ENCODE results near the gene TMEM218. TPM values are rescaled to one million over a fixed set of nuclear protein-coding genes. Genes with fewer than 3 reads are reported as not detected.

Gene TMEM218
- total and polyA plus RNA-seq, 7 donors, result 12.0 to 34.6 (median 23.3) TPM

GRCh38 chr11:125080531-125080911 lies 30.9 kb downstream of the TMEM218 start:
- no peaks in the 10 kb centered on the region for H3K4me1 ChIP-seq
- intact Hi-C loops (cut with DNase I), result no loop called here
- WGBS, 2 donors, result 89 to 91% methylated on average over 12 of the region's 12 CpGs
- H3K27me3 ChIP-seq, result peaks cover 0 to 28% (median 0%) of the 10 kb centered on the region in 3 donors
- TF ChIP-seq EP300 (IDR thresholded peaks at IDR 0.05) (no peak), POLR2A (IDR thresholded peaks at IDR 0.05) (no peak), POLR2AphosphoS5 (IDR thresholded peaks at IDR 0.05) (no peak)
- TF ChIP-seq, protein P1, sequence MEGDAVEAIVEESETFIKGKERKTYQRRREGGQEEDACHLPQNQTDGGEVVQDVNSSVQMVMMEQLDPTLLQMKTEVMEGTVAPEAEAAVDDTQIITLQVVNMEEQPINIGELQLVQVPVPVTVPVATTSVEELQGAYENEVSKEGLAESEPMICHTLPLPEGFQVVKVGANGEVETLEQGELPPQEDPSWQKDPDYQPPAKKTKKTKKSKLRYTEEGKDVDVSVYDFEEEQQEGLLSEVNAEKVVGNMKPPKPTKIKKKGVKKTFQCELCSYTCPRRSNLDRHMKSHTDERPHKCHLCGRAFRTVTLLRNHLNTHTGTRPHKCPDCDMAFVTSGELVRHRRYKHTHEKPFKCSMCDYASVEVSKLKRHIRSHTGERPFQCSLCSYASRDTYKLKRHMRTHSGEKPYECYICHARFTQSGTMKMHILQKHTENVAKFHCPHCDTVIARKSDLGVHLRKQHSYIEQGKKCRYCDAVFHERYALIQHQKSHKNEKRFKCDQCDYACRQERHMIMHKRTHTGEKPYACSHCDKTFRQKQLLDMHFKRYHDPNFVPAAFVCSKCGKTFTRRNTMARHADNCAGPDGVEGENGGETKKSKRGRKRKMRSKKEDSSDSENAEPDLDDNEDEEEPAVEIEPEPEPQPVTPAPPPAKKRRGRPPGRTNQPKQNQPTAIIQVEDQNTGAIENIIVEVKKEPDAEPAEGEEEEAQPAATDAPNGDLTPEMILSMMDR (IDR thresholded peaks at IDR 0.05), result no peak
- H3K36me3 ChIP-seq, result no peaks in the 10 kb centered on the region
- no peaks in the 10 kb centered on the region for H3K9me3 ChIP-seq
- no peak overlapping the region for H3K27ac ChIP-seq
- H3K4me3 ChIP-seq, result no peak overlapping the region
- DNase-seq, result no peak

DNA sequence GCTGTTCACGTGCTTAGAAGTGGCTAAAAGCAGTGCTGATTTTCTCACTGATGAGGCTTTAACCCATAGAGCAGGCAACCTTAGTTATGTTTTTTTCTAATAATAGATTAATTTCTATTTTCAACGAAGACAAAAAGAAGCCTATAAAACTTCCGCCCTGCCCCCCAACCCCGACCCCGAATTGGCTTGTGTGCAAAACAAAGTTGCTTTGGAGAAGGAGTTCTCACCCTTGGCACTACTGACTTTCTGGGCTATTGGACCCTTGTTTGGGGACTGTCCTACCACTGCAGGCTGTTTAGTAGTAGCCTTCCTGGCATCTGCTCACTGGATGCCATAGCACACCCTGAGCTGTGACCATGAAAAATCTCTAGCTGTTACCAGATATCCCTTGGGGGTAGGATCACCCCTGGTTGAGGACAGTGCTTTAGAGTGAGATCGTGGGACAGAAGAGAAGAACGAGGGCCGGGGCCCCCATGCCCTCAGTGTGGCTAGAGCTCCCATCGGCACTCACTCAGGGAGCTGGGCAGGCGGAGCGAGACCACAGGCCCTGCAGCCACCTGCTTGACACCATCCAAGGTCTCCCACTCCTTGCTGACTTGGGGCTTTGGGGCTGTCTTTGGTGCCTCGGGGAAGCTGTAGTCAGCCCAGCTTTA lies 31.4 kb downstream of the TMEM218 start:
- Histone ChIP-seq H3K4me3 (no peak overlapping the region), H3K27me3 (peaks cover 0 to 28% (median 0%) of the 10 kb centered on the region in 3 donors), H3K36me3 (no peaks in the 10 kb centered on the region), H3K27ac (no peak overlapping the region), H3K4me1 (no peaks in the 10 kb centered on the region), H3K9me3 (no peaks in the 10 kb centered on the region)
- TF ChIP-seq EP300 (IDR thresholded peaks at IDR 0.05), result no peak
- no peak for TF ChIP-seq POLR2AphosphoS5 (IDR thresholded peaks at IDR 0.05)
- no peak for TF ChIP-seq POLR2A (IDR thresholded peaks at IDR 0.05)
- TF ChIP-seq, protein P1 (IDR thresholded peaks at IDR 0.05), result no peak
- intact Hi-C loops (cut with DNase I), result no loop called here
- WGBS, 2 donors, result 90 to 91% methylated on average over 12 of the region's 12 CpGs
- DNase-seq, result no peak

- H3K27me3 ChIP-seq, result peaks cover 0 to 28% (median 0%) of the 10 kb centered on the region in 3 donors
- DNase-seq, result no peak
- H3K4me3 ChIP-seq, result no peak overlapping the region
- 77 to 85% methylated on average over 18 of the region's 18 CpGs for WGBS, 2 donors
- H3K4me1 ChIP-seq, result no peaks in the 10 kb centered on the region
- H3K36me3 ChIP-seq, result no peaks in the 10 kb centered on the region
- no peak overlapping the region for H3K27ac ChIP-seq
- intact Hi-C loops (cut with DNase I), result no loop called here
- no peaks in the 10 kb centered on the region for H3K9me3 ChIP-seq
- TF ChIP-seq EP300 (IDR thresholded peaks at IDR 0.05) (no peak), POLR2AphosphoS5 (IDR thresholded peaks at IDR 0.05) (no peak), POLR2A (IDR thresholded peaks at IDR 0.05) (no peak)
- TF ChIP-seq, protein P1 (IDR thresholded peaks at IDR 0.05), result no peak
These were observed 32.1 kb downstream of the TMEM218 start for GRCh38 chr11:125079151-125079877.

DNA sequence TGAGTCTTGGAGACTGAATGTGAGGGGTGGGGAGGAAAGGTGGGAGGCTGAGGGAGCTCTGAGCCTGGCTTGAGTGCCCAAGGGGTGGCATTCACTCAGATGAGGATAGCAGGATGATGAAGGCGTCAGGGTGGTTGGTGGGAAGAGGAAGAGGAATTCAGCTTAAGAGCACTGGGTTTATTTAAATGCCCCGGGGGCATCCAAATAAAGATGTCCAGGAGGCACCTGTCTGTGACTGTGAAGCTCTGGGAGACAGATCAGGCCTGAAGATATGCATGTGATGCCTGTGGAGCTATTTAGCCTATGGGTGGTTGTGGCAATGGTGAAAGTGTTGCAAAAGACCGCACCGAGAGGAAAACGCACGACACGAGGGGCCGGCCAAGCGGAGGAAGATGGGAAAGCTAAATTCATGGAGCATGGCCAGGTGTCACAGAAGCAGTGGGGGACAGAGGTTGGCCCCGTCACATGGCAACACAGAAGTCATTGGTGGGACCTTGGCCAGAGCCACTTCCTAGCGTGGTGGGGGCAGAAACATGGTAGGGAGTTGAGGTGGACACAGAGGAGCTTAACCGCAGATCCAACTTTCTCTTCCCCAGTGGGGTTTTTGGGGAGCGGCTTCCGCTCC lies 32.8 kb downstream of the TMEM218 start:
- no peak for DNase-seq
- no peak overlapping the region for H3K4me3 ChIP-seq
- H3K9me3 ChIP-seq, result no peaks in the 10 kb centered on the region
- no peak overlapping the region for H3K27ac ChIP-seq
- peaks cover 0 to 28% (median 0%) of the 10 kb centered on the region in 3 donors for H3K27me3 ChIP-seq
- intact Hi-C loops (cut with DNase I), result no loop called here
- TF ChIP-seq POLR2AphosphoS5 (IDR thresholded peaks at IDR 0.05) (no peak), EP300 (IDR thresholded peaks at IDR 0.05) (no peak), POLR2A (IDR thresholded peaks at IDR 0.05) (no peak)
- TF ChIP-seq, protein P1 (IDR thresholded peaks at IDR 0.05), result no peak
- H3K4me1 ChIP-seq, result no peaks in the 10 kb centered on the region
- 89 to 92% methylated on average over 14 of the region's 14 CpGs for WGBS, 2 donors
- H3K36me3 ChIP-seq, result no peaks in the 10 kb centered on the region
